Astrocyte (in vitro differentiated cells and primary cell): Measurements from ENCODE around the gene NLRP9. TPM values are rescaled to one million over a fixed set of nuclear protein-coding genes. Genes with fewer than 3 reads are reported as not detected.

Experiments
- DNase-seq: peaks from one replicate; pipeline ENCODE4 v3.0.0-alpha.2; 2010; ENCODE audit warnings: low read depth
- FAIRE-seq: peaks from 2 replicates; lab custom pipeline; 2011; peaks lifted over from hg19 to GRCh38; lab: Jason Lieb, UNC
- H2AFZ ChIP-seq: 2 replicates; pipeline ENCODE4 v1.6.0; 2012; ENCODE audit warnings: low read depth, low read length, inconsistent platforms
- H3K27ac ChIP-seq: 2 replicates; pipeline ENCODE4 v1.5.1; 2011; ENCODE audit warnings: low read depth, low read length, inconsistent platforms
- H3K27me3 ChIP-seq: 2 replicates; pipeline ENCODE4 v1.6.0; 2011; ENCODE audit warnings: low read length, inconsistent platforms; ENCODE audit not compliant: insufficient read depth
- H3K36me3 ChIP-seq: 2 replicates; pipeline ENCODE4 v1.5.1; 2011; ENCODE audit warnings: low read length, inconsistent platforms; ENCODE audit not compliant: insufficient read depth
- H3K4me1 ChIP-seq: 2 replicates; pipeline ENCODE4 v1.5.1; 2011; ENCODE audit warnings: low read length, inconsistent platforms; ENCODE audit not compliant: insufficient read depth
- H3K4me2 ChIP-seq: 2 replicates; pipeline ENCODE4 v1.6.0; 2012; ENCODE audit warnings: low read length, inconsistent platforms
- H3K4me3 ChIP-seq: 2 replicates; pipeline ENCODE4 v1.5.1; 2011; ENCODE audit warnings: low read depth, mild to moderate bottlenecking, low read length, inconsistent platforms; ENCODE audit not compliant: insufficient read depth
- H3K79me2 ChIP-seq: 2 replicates; pipeline ENCODE4 v1.6.0; 2012; ENCODE audit warnings: mild to moderate bottlenecking, low read length, inconsistent platforms; ENCODE audit not compliant: insufficient read depth
- H3K9ac ChIP-seq: 2 replicates; pipeline ENCODE4 v1.6.0; 2012; ENCODE audit warnings: mild to moderate bottlenecking, low read length, inconsistent platforms
- H3K9me3 ChIP-seq: 2 replicates; pipeline ENCODE4 v1.5.1; 2012; ENCODE audit warnings: low read depth, mild to moderate bottlenecking, low read length, inconsistent platforms; ENCODE audit not compliant: insufficient read depth
- H4K20me1 ChIP-seq: 2 replicates; pipeline ENCODE4 v1.6.0; 2012; ENCODE audit warnings: low read length, inconsistent platforms; ENCODE audit not compliant: insufficient read depth
- H3K27ac Mint-ChIP-seq: one replicate; pipeline ENCODE4 v1.8.0; 2021; ENCODE audit warnings: mild to moderate bottlenecking, mixed read lengths; ENCODE audit not compliant: unreplicated experiment
- H3K27me3 Mint-ChIP-seq: one replicate; pipeline ENCODE4 v1.8.0; 2021; ENCODE audit warnings: low read depth, mixed read lengths; ENCODE audit not compliant: unreplicated experiment
- H3K36me3 Mint-ChIP-seq: one replicate; pipeline ENCODE4 v1.8.0; 2021; ENCODE audit warnings: low read depth, mixed read lengths; ENCODE audit not compliant: unreplicated experiment
- H3K4me1 Mint-ChIP-seq: one replicate; pipeline ENCODE4 v1.8.0; 2021; ENCODE audit warnings: low read depth, mixed read lengths; ENCODE audit not compliant: unreplicated experiment
- H3K4me3 Mint-ChIP-seq: one replicate; pipeline ENCODE4 v1.8.0; 2021; ENCODE audit warnings: mild to moderate bottlenecking, moderate library complexity, mixed read lengths; ENCODE audit not compliant: unreplicated experiment
- H3K9me3 Mint-ChIP-seq: one replicate; pipeline ENCODE4 v1.8.0; 2021; ENCODE audit warnings: mild to moderate bottlenecking, mixed read lengths; ENCODE audit not compliant: unreplicated experiment
- EZH2 ChIP-seq: IDR thresholded peaks from 2 replicates; pipeline ENCODE4 v1.6.1; 2012; ENCODE audit warnings: mild to moderate bottlenecking, low read length, inconsistent platforms; ENCODE audit not compliant: insufficient read depth
- total RNA-seq: library from RNA; stranded (reverse); gene quantifications from 2 replicates; pipeline ENCODE4 v1.2.1, GENCODE V29; 2021
- TF ChIP-seq, protein P1 (sequence below): IDR thresholded peaks from 2 replicates; pipeline ENCODE4 v1.5.1; 2011; ENCODE audit warnings: low read depth, mild to moderate bottlenecking, inconsistent platforms, low read length, moderate library complexity; ENCODE audit not compliant: insufficient read depth

NLRP9 gene
- total RNA-seq, 1 donor from 2014 or later: not detected

DNA sequence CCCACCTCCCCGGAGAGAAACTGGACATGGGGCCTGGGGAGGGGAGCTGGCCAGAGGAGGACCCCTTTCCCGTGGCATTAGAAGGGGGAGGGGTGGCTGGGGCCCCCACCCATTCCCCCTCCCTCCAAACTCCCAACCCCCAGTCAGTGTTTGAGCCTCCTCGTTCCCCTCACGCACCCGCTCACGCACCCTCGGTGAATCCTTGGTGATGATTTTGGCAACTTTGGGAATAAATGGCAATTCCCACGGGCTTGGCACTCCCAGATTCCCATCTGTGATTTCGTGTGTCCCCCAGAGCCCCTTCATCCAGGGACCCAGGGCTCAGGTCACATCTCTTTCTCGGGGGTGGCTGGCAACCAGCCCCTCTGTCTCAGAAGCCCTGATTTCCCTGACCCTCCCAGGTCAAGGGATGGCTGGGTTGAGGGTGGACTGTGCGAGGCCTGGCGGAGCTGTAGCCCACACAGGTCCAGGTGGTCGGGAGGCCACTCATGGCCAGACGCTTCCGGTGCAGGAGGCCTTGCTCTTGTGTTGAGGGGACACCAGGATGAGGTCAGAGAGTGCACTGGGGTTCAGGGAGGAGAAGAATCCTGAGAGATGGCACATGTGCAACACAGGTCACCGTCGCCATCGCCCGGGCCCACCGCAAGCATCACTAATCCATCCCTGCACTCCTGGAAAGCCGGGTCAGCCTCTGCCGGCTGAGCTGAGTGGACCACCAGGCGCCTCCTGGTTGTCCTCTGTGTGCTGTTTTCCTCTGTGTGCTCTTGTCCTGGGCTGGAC is 42.5 kb downstream of the NLRP9 start:
- Mint-ChIP-seq H3K4me3 (no peak overlapping the region), H3K36me3 (peaks cover 22% of the 10 kb centered on the region), H3K9me3 (no peaks in the 10 kb centered on the region), H3K4me1 (no peaks in the 10 kb centered on the region), H3K27ac (no peak overlapping the region), H3K27me3 (no peaks in the 10 kb centered on the region)
- peaks cover 5% of the 10 kb centered on the region for H3K36me3 ChIP-seq
- no peak for FAIRE-seq
- H3K9ac ChIP-seq: no peak overlapping the region
- DNase-seq: no peak
- TF ChIP-seq EZH2: no peak
- TF ChIP-seq, protein P1, sequence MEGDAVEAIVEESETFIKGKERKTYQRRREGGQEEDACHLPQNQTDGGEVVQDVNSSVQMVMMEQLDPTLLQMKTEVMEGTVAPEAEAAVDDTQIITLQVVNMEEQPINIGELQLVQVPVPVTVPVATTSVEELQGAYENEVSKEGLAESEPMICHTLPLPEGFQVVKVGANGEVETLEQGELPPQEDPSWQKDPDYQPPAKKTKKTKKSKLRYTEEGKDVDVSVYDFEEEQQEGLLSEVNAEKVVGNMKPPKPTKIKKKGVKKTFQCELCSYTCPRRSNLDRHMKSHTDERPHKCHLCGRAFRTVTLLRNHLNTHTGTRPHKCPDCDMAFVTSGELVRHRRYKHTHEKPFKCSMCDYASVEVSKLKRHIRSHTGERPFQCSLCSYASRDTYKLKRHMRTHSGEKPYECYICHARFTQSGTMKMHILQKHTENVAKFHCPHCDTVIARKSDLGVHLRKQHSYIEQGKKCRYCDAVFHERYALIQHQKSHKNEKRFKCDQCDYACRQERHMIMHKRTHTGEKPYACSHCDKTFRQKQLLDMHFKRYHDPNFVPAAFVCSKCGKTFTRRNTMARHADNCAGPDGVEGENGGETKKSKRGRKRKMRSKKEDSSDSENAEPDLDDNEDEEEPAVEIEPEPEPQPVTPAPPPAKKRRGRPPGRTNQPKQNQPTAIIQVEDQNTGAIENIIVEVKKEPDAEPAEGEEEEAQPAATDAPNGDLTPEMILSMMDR: no peak
- no peak overlapping the region for H3K27ac ChIP-seq
- H3K79me2 ChIP-seq: no peaks in the 10 kb centered on the region
- no peaks in the 10 kb centered on the region for H3K4me1 ChIP-seq
- no peaks in the 10 kb centered on the region for H3K27me3 ChIP-seq
- no peak overlapping the region for H3K4me3 ChIP-seq
- no peak overlapping the region for H2AFZ ChIP-seq
- no peak overlapping the region for H3K4me2 ChIP-seq
- no peaks in the 10 kb centered on the region for H4K20me1 ChIP-seq
- H3K9me3 ChIP-seq: no peaks in the 10 kb centered on the region

DNA sequence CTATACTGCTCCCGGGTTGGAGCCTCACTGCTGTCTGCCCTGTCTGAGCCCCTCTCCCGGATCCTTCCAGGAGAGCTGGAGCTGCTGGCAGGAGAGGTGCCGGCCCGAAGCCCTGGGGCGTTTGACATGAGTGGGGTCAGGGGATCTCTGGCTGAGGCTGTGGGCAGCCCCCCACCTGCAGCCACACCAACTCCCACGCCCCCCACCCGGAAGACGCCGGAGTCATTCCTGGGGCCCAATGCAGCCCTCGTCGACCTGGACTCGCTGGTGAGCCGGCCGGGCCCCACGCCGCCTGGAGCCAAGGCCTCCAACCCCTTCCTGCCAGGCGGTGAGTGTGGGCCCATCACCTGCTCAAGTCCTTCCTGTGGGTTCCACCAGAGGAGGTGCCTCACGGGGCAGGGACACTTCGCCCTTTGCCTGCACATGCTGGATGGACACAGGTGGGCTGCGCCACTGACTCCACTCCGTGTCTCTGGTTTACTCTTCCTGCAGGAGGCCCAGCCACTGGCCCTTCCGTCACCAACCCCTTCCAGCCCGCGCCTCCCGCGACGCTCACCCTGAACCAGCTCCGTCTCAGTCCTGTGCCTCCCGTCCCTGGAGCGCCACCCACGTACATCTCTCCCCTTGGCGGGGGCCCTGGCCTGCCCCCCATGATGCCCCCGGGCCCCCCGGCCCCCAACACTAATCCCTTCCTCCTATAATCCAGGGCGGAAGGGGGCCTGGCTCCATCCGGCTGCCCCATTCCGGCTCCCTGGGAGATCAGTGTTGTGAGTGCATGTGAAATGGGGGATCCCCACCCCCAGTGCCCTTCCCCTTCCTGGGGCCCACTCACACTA is 43.3 kb downstream of the NLRP9 start:
- Mint-ChIP-seq H3K4me3 (no peak overlapping the region), H3K27ac (no peak overlapping the region), H3K4me1 (no peaks in the 10 kb centered on the region), H3K9me3 (no peaks in the 10 kb centered on the region), H3K27me3 (no peaks in the 10 kb centered on the region), H3K36me3 (peaks cover 19% of the 10 kb centered on the region)
- TF ChIP-seq, protein P1: no peak
- no peak for TF ChIP-seq EZH2
- no peak overlapping the region for H3K27ac ChIP-seq
- H2AFZ ChIP-seq: no peak overlapping the region
- no peaks in the 10 kb centered on the region for H3K4me1 ChIP-seq
- DNase-seq: no peak
- H3K27me3 ChIP-seq: no peaks in the 10 kb centered on the region
- no peaks in the 10 kb centered on the region for H3K79me2 ChIP-seq
- H3K36me3 ChIP-seq: peaks cover 5% of the 10 kb centered on the region
- no peak overlapping the region for H3K4me3 ChIP-seq
- H3K4me2 ChIP-seq: no peak overlapping the region
- no peaks in the 10 kb centered on the region for H4K20me1 ChIP-seq
- no peak for FAIRE-seq
- no peak overlapping the region for H3K9ac ChIP-seq
- H3K9me3 ChIP-seq: no peaks in the 10 kb centered on the region
